Mesenteric fat pad (tissue), 1 donor: ENCODE results near the gene PPP1R7. TPM values are rescaled to one million over a fixed set of nuclear protein-coding genes. Genes with fewer than 3 reads are reported as not detected.

Experiments
- DNase-seq: peaks from one replicate; pipeline ENCODE4 v3.0.0-alpha.2; 2020; ENCODE audit warnings: low spot score
- total RNA-seq: library from RNA; stranded (reverse); fragmentation: NEBNext Ultra II Directional; extraction: Animal tissue kit (Norgen Biotek cat#: 25700); gene quantifications from one replicate; pipeline ENCODE4 v1.2.1, GENCODE V29; 2021
- donor health status: DM: yes; HTN: yes; CAD: no.

Gene PPP1R7
- total RNA-seq, 1 donor from 2014 or later: 48.9 TPM

- DNase-seq: no peak
Observed at GRCh38 chr2:241160318-241160717, 10.1 kb downstream of the PPP1R7 start.

GRCh38 chr2:241161646-241162281 is 11.5 kb downstream of the PPP1R7 start:
- DNase-seq: no peak

- no peak for DNase-seq
Observed at GRCh38 chr2:241163601-241164118, 13.4 kb downstream of the PPP1R7 start.

DNA sequence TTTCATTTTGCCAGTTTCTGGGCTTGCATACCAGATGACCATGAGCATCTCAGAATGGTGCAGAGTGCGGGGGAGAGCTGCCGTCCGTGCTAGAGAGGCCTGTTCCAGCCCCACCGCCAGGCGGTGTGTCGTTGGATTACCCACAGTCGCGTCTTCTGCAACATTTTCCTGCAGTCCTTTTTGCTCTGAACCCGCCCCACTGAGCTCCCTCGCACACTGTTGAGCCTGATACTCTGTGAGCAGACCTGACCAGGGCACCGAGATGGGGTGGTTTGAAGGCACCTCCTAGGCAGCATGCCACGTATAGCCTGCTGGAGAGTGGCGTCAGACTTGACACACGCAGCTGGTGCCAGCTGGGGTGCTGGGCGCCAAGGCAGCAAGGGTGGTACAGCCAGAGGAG is 18.1 kb downstream of the PPP1R7 start:
- DNase-seq: no peak

DNA sequence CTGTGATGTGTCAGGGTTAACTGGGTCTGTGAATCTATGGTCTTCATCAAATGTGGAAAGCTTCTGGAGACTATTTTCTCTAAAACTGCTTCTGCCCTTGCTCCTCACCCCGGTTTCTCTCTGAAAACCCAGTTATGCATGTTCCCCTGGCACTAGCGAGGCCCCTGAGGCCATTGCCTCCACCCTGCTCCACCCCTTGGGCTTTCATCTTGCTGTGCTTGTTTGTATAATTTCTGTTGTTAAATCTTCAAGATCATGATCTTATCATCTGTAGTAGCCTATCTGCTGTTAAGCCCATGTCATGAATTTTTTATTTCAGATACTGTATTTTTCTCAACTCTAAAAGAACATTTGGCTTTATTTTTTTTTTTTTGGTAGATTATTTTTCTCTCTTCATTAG is 23.3 kb downstream of the PPP1R7 start:
- DNase-seq: no peak

GRCh38 chr2:241177526-241178334 is 27.5 kb downstream of the PPP1R7 start:
- DNase-seq: no peak

DNA sequence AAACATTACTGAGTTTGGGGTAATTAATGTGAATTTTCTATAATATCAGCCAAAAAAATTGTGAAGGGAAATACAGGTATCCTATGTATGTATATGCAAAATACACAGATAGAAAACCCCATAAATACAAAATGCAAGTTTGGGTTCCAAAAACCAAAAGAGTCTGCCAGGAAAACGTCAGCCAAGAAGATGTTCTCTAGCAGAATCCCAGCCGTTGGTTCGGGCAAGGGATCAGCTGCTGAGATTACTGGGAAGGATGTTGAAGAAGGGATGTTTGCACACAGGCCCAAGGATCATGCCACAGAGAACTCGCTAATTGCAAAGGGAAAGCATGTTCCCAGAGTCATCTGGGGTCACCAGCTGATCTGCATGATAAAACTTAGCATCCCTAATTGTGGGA is 28.7 kb downstream of the PPP1R7 start:
- DNase-seq: no peak

DNA sequence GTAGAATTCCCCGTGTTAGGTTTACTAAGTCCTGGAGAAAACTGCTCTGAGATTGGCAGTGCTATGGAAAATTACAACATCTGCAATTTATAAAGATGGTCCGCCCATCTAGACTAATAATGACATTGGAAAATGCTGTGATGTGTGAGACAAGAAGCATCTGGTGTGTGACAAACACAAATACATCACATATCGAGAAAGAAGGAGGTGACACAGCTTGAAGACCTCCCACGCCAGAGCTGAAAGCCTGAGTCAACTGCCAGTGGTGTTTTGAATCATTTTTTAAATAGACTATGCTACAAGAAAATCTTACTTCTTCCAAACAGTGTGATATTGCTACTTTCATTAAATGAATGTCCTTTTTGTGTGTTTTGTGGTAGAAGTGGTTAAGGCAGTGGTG is 29.6 kb downstream of the PPP1R7 start:
- no peak for DNase-seq

- no peak for DNase-seq
Observed at GRCh38 chr2:241180495-241180894, 30.2 kb downstream of the PPP1R7 start.

- no peak for DNase-seq
Observed at GRCh38 chr2:241182126-241182525, 31.9 kb downstream of the PPP1R7 start.

DNA sequence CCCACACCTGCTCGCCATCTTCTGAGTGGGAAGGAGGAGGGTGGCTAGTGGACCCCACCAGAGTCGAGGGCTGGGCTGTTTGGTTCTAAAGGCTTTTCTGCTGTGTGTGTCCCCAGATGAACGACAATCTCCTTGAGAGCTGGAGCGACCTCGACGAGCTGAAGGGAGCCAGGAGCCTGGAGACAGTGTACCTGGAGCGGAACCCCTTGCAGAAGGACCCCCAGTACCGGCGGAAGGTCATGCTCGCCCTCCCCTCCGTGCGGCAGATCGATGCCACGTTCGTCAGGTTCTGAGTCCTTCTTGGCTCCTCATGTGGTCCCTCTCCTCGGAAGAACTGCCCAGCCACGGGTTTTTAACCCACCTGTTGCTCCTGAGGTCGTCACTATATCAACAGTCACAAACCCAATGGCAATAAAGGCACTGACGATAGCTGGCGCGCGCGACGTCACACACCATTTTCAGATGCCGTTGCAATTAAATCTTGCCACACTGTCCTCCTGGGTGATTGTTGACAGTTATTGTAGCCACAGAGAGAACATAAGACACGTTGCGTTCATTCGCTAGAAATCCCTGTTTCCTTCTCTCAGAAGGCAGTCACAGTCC is 32.4 kb downstream of the PPP1R7 start:
- DNase-seq: no peak

GRCh38 chr2:241183221-241183620 is 33.0 kb downstream of the PPP1R7 start:
- no peak for DNase-seq

DNA sequence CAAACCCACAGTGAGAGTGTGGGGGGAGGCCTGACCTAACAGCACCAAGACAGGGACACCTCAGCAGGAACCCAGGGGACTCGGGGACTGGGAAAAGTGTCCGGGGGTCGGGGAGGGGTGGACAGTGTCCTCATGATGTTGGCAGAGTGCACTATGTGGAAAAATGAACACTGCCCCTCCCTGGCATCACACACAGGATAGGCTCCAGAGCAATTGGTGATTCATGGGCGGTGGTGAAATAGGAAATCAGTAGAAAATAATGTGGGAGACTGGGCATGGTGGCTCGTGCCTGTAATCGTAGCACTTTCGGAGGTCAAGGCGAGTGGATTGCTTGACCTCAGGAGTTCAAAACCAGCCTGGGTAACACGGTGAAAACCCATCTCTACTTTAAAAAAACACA is 34.6 kb downstream of the PPP1R7 start:
- DNase-seq: no peak

DNA sequence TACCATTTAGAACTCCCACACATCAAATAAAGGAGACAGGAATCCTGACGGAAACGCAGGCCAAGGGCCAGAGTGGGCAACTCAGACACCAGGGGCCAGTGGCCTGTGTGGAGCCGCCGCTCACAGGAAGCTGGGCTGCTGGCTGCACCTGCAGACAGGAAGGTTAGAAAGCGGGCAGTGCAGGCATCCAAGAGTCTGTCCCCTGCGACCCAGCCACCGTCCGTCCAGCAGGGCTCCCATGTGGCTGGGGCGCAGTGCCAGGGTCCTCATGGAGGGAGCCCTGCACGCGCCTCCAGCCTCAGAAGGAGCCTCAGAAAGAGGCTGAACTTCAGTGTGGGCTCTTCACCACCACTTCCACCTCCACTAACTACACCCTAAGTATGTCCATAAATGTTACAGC is 35.7 kb downstream of the PPP1R7 start:
- DNase-seq: no peak

- no peak for DNase-seq
Observed at GRCh38 chr2:241187101-241187917, 37.0 kb downstream of the PPP1R7 start.

DNA sequence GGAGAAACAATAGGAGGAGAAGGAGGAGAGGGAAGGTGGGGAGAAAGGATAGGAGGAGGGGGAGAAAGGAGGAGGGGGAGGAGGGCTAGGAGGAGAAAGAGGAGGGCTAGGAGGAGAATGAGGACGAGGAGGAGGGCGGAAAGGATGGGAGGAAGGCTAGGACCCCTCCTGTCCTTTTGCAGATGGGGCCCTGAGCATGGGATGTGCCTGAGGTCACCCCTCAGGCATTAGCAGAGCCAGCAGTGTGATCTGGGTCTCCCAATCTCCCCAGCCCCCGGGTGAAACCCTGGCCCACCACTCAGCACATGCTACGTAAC is 37.6 kb downstream of the PPP1R7 start:
- DNase-seq: no peak

DNA sequence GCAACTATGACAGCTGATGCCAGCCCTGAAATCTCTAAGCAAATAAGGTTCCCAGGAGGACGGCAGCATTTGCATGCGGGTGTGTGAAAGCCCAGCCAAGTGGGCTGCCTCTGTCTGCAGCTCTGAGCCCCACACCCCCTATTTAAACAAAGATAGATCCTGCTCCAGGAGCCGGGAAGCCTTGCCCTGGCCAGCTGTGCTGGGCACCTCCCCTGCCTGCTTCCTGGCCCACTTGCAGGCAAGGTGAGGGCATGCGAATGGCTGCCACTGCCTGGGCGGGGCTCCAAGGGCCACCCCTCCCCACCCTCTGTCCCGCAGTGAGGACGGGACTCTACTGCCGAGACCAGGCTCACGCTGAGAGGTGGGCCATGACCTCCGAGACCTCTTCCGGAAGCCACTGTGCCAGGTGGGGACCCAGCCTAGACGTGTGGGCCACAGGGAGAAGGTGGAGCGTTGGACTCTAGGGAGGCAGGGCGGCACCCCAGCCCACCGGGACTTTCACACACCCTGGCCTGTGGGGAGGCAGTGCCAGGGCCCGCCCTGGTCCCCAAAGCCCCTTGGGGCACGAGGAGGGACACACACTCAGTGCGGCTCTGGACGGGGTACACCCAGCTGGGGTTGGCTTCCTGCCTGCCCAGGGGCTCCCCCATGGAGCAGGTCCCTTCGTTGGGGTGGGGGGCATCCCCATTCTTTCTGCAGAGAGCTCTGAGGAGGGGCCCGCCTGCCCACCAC is 38.3 kb downstream of the PPP1R7 start, which contains the start of gene ANO7:
TSS of gene ANO7 (plus strand) at position 317 of the 732 bp plus-strand sequence. CDS start 1,387 bp downstream, outside the sequence.
- no peak for DNase-seq

GRCh38 chr2:241189093-241189855 is 39.0 kb downstream of the PPP1R7 start:
- DNase-seq: no peak

GRCh38 chr2:241189856-241190201 is 39.6 kb downstream of the PPP1R7 start:
- DNase-seq: no peak
